ENCODE results near the gene DOCK11.

- TF ChIP-seq POLR2A (IDR thresholded peaks at IDR 0.05) (no peak), CTCF (IDR thresholded peaks at IDR 0.05) (no peak)
Measured at GRCh38 chrX:118495958-118496762, 545 bp downstream of the DOCK11 start.
